Osteocyte (in vitro differentiated cells): Measurements from ENCODE around the gene AARS2. TPM values are rescaled to one million over a fixed set of nuclear protein-coding genes. Genes with fewer than 3 reads are reported as not detected.

Experiments
- DNase-seq: peaks from one replicate; pipeline ENCODE4 v3.0.0; 2021; ENCODE audit warnings: mixed read lengths; ENCODE audit not compliant: unreplicated experiment; ENCODE audit errors: extremely low spot score
- H3K27ac Mint-ChIP-seq: one replicate; pipeline ENCODE4 v1.8.0; 2021; ENCODE audit warnings: mild to moderate bottlenecking, mixed read lengths; ENCODE audit not compliant: unreplicated experiment
- H3K27me3 Mint-ChIP-seq: one replicate; pipeline ENCODE4 v1.8.0; 2021; ENCODE audit warnings: mixed read lengths; ENCODE audit not compliant: unreplicated experiment
- H3K36me3 Mint-ChIP-seq: one replicate; pipeline ENCODE4 v1.8.0; 2021; ENCODE audit warnings: mixed read lengths; ENCODE audit not compliant: unreplicated experiment
- H3K4me1 Mint-ChIP-seq: one replicate; pipeline ENCODE4 v1.8.0; 2021; ENCODE audit warnings: mixed read lengths; ENCODE audit not compliant: unreplicated experiment
- H3K4me3 Mint-ChIP-seq: one replicate; pipeline ENCODE4 v1.8.0; 2021; ENCODE audit warnings: mild to moderate bottlenecking, moderate library complexity, mixed read lengths; ENCODE audit not compliant: unreplicated experiment
- H3K9me3 Mint-ChIP-seq: one replicate; pipeline ENCODE4 v1.8.0; 2021; ENCODE audit warnings: mixed read lengths; ENCODE audit not compliant: unreplicated experiment
- total RNA-seq: library from RNA; stranded (reverse); gene quantifications from 2 replicates; pipeline ENCODE4 v1.2.1, GENCODE V29; 2021
- TF ChIP-seq, protein P1 (sequence below): fragments of 200-600 bp; sonication (generic); IDR thresholded peaks from 2 replicates; pipeline ENCODE4 v1.5.0; 2021; ENCODE audit warnings: antibody characterized with exemption, mild to moderate bottlenecking, moderate library complexity

AARS2 gene
- total RNA-seq, 1 donor from 2014 or later = 13.2 TPM

DNA sequence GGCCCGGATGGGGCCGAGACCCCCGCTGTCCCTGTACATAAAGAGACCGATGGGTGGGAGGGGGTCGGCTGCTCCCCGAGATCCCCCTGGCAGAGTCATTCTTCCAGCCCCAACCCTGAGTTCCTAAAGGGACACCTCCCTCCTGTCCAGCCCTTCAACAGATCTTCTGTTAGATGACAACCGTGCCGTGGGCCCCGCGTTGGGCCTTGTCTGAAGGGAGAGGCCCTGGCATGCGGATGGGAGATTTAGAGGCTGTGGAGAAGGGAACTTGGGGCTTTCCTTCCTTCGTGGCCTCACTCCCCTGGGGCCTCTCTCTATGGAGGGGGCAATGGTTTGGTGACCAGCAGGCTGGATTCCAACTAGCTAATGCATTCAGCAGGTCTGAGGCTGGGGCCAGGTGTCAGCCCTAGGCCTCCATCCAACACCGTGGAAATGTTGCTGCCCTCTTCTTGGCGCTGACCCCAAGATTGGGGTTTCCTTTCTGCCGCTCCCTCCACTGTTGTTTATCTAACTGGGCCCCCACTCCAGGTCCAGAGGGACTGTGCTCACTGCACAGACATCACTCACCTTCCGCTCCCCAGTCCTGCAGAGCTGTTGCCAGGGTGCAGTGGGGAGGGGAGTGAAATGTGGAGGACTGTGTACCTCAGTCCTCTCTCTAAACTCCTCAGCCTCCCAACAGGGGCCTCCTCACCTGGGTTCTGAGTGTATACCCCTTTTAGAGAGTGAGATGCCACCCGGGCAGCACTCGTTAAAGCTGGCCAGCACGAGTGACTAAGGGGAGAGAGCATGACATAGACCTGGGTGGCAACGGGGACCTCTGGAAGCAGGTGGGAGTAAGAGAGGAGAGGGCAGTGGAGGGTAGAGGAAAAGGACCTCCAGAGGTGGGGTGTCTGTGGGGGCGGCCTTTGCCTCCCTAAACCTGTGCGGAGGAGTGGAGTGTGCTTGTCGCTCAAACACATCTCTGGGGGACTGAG lies 36.2 kb downstream of the AARS2 start:
- DNase-seq = no peak
- no peak overlapping the region for H3K4me3 Mint-ChIP-seq
- no peaks in the 10 kb centered on the region for H3K9me3 Mint-ChIP-seq
- H3K27me3 Mint-ChIP-seq = peaks cover 34% of the 10 kb centered on the region
- H3K27ac Mint-ChIP-seq = no peak overlapping the region
- no peaks in the 10 kb centered on the region for H3K4me1 Mint-ChIP-seq
- TF ChIP-seq, protein P1, sequence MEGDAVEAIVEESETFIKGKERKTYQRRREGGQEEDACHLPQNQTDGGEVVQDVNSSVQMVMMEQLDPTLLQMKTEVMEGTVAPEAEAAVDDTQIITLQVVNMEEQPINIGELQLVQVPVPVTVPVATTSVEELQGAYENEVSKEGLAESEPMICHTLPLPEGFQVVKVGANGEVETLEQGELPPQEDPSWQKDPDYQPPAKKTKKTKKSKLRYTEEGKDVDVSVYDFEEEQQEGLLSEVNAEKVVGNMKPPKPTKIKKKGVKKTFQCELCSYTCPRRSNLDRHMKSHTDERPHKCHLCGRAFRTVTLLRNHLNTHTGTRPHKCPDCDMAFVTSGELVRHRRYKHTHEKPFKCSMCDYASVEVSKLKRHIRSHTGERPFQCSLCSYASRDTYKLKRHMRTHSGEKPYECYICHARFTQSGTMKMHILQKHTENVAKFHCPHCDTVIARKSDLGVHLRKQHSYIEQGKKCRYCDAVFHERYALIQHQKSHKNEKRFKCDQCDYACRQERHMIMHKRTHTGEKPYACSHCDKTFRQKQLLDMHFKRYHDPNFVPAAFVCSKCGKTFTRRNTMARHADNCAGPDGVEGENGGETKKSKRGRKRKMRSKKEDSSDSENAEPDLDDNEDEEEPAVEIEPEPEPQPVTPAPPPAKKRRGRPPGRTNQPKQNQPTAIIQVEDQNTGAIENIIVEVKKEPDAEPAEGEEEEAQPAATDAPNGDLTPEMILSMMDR = no peak
- no peaks in the 10 kb centered on the region for H3K36me3 Mint-ChIP-seq

DNA sequence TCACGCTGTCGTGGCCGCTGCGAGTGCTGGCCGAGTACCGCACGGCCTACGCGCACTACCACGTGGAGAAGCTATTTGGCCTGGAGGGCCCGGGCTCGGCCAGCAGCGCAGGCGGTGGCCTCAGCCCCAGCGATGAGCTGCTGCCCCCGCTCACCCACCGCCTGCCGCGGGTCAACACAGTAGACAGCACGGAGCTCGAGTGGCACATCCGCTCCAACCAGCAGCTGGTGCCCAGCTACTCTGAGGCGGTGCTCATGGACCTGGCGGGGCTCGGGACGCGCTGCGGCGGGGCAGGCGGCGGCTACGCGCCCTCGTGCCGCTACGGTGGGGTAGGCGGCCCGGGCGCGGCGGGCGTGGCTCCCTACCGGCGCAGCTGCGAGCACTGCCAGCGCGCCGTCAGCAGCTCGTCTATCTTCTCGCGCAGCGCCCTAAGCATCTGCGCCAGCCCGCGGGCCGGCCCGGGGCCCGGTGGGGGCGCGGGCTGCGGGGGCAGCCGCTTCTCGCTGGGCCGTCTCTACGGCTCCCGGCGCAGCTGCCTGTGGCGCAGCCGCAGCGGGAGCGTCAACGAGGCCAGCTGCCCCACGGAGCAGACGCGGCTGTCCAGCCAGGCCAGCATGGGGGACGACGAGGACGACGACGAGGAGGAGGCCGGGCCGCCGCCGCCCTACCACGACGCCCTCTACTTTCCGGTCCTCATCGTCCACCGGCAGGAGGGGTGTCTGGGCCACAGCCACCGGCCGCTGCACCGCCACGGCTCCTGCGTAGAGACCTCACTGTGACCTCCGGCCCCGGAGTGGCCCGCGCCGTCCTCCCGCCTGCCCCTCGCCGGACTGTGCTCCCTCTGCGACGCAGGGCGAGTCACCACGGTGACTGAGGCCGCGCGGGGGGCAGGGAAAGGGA lies 37.1 kb downstream of the AARS2 start:
- H3K4me1 Mint-ChIP-seq = no peaks in the 10 kb centered on the region
- no peaks in the 10 kb centered on the region for H3K9me3 Mint-ChIP-seq
- no peak overlapping the region for H3K27ac Mint-ChIP-seq
- H3K4me3 Mint-ChIP-seq = no peak overlapping the region
- TF ChIP-seq, protein P1 = no peak
- H3K27me3 Mint-ChIP-seq = peaks cover 40% of the 10 kb centered on the region
- no peaks in the 10 kb centered on the region for H3K36me3 Mint-ChIP-seq
- DNase-seq = no peak

DNA sequence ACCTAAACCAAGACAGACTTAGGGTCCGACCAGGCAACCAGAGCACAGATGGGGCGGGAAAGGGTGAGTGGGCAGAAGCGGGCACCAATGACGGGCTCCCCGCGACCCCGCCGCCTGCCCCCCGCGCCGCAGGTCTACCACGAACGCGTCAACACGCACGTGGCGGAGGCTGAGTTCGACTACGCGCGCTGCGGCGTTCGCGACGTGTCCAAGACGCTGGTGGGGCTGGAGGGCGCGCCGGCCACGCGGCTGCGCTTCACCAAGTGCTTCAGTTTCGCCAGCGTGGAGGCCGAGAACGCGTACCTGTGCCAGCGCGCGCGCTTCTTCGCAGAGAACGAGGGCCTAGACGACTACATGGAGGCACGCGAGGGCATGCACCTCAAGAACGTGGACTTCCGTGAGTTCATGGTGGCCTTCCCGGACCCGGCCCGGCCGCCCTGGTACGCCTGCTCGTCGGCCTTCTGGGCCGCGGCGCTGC lies 37.8 kb downstream of the AARS2 start:
- H3K4me1 Mint-ChIP-seq = no peaks in the 10 kb centered on the region
- DNase-seq = no peak
- H3K27ac Mint-ChIP-seq = no peak overlapping the region
- TF ChIP-seq, protein P1 = no peak
- peaks cover 37% of the 10 kb centered on the region for H3K27me3 Mint-ChIP-seq
- H3K9me3 Mint-ChIP-seq = no peaks in the 10 kb centered on the region
- no peaks in the 10 kb centered on the region for H3K36me3 Mint-ChIP-seq
- no peak overlapping the region for H3K4me3 Mint-ChIP-seq

DNA sequence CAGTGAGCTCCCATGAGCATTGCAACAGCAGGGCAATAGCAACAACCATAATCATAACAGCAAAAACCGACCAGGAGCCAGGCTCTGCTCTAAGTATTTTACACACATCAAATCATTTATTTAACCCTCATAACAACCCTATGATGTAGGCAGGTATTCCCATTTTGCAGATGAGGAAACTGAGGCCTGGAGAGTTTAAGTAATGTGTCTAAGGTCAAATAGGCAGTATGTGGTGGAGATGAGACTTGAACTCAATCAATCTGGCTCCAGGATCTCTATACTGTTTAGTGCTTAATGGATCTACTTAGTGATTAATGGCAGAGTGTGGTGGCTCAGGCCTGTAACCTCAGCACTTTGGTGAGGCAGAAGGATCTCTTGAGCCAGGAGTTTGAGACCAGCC lies 39.5 kb downstream of the AARS2 start:
- no peak for DNase-seq
- Mint-ChIP-seq H3K9me3 (no peaks in the 10 kb centered on the region), H3K4me1 (peaks cover 4% of the 10 kb centered on the region), H3K27me3 (peaks cover 49% of the 10 kb centered on the region), H3K27ac (no peak overlapping the region), H3K4me3 (no peak overlapping the region), H3K36me3 (no peaks in the 10 kb centered on the region)
- TF ChIP-seq, protein P1 = no peak
